GM18907 (cell line): ENCODE data around the gene LPAR2.
A peak's percentile ranks its signal among the peaks of the same experiment; 100 is the strongest.
"Not testable (repeated sequence)": the region's sequence is repeated elsewhere in the genome, so short reads cannot be mapped to it uniquely, and the experiment has no call there.

Experiments
- ATAC-seq: cut with Tn5 transposase; IDR thresholded peaks from one replicate; pipeline ENCODE4 v1.9.1; 2021; ENCODE audit warnings: mild to moderate bottlenecking, moderate library complexity; ENCODE audit not compliant: unreplicated experiment

LPAR2 gene

DNA sequence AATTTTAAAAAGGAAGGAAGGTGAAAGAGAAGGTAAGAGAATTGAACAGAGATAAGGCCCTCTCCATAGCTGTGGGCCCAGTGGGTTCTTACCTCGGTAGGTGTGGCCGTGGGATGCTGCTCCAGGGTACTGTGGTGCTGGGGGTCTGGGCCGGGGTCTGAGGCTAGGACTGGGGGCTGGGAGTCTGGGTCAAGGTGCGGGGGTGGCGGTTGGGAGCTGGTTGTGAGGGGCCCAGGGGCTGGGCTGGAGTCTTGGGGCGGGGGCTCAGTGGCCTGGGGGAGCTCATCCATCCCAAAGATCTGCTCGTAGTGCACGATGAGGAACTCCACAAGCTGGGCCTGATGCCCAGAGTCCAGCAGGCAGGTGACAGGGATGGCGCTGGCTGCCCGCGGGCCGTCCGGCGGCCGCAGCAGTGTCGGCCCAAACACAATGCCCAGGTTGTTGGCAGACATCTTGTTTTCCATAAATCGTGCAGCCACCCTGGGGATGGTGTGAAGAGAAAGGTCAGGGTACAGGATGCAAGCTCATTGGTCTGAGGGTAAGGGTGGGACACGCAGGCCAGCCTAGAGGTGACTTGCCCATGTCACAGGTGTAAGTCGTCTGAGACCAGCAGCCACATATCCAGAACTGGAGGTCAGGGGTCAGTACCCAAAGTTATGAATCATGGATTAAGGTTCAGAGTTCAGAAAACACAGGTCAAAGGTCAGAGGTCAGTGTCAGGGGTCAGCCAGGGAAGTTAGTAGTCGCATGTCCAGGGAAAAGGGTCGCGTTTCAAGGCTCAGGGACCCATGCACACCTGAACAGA is 5.9 kb upstream of the LPAR2 start:
- ATAC-seq, result no peak

GRCh38 chr19:19632661-19633060 is 4.6 kb upstream of the LPAR2 start:
- no peak for ATAC-seq

DNA sequence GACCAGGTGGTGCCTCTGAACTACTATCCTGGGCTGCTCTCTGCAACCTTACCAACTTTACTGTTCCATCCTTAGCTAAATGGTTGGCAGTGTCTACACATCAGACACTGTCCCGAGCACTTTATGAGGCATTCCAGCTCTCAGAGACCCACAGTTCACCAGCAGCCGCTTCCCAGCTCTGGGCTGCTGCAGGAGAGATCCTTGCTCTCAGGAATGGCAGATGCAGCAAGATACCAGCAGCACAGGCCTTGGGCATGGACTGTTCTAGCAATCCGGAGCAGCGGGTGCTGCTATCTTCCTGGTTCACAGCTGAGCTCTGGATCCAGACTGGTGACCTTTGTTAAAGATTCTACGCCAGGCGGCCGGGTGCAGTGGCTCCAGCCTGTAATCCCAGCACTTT is 3.3 kb upstream of the LPAR2 start:
- no peak for ATAC-seq

DNA sequence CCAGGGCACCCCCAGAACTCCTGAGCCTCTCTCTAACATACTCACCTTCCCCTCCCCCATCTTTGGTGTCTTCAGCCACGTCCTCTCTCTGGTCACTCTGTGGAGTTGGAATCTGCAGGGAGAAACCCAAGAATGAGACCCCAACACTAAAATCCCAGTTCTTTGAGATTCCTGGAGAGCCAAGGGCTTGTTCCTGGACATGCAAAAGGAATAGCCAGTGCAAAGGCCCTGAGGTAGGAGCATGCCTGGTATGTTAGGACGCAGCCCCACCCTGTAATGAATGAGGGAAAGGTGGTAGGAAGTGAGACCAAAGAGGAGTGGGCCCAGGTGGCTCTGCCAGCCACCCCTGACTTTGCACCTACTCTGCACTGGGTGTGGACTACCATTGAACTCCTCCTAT is 2.4 kb upstream of the LPAR2 start:
- ATAC-seq, result no peak

GRCh38 chr19:19630062-19630414 is 2.0 kb upstream of the LPAR2 start:
- ATAC-seq, result no peak

- ATAC-seq, result peak; percentile 14
Observed at GRCh38 chr19:19628501-19629134, 598 bp upstream of the LPAR2 start.

DNA sequence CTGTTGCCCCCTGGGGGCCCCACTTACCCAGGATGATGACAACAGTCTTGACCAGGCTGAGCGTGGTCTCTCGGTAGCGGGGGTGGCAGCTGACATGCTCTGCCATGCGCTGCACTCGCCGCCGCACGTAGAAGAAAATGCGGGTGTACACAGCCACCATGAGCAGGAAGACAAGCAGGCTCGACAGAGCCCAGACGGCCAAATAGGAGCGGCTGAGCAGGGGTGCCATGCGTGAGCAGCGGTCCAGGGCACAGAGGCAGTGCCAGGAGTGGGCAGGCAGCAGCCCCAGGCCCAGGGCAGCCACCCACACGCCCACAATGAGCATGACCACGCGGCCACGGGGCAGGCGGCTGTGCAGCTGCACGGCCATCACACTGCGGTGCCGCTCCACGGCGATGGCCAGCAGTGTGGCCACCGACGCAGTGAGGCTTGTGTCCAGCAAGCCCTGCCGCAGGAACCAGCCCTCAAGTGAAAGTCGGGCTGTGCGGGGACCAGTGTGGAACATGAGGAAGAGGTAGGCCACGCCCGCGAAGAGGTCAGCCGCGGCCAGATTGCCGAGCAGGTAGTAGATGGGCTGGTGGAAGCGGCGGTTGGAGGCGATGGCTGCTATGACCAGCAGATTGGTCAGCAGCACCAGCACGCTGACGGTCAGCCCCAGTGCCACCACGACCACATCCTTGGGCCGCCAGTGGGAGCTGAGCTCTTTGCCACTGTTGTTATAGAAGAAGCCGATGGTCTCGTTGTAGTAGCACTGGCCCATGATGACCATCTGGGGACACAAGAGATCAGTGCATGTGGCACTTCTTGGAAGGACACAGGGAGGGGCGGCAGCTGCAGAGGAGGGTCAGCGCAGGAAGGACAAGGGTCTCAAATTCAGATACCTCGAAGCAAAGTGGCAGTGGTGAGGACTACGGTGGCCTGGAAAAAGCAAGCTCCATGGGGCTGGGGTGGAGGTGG is 1.2 kb downstream of the LPAR2 start:
- ATAC-seq, result no peak

DNA sequence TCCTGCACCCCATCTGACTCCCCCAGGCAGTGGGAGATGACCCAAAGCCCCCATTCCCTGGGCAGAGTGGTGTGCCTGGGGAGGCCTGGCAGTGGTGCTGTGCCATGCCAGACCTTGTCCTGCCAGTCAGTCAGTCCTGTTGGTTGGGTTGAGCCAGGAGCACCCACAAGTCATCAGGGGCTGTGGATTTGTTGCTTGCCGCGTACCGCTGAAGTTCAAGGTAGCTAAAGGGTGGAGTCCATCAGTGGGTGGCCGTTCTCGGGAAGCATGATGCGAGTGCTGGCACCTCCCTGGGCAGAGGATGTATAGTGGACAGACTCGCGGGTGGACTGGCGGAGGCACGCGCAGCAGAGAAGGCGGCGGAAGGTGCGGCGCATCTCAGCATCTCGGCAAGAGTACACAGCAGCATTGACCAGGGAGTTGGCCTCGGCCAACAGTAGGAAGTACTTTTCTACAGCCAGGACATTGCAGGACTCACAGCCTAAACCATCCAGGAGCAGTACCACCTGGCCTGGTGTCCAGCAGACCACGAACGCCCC is 3.9 kb downstream of the LPAR2 start:
- no peak for ATAC-seq

GRCh38 chr19:19623383-19623782 is 4.6 kb downstream of the LPAR2 start:
- no peak for ATAC-seq

GRCh38 chr19:19619849-19620210 is 8.2 kb downstream of the LPAR2 start:
- ATAC-seq, result no peak

DNA sequence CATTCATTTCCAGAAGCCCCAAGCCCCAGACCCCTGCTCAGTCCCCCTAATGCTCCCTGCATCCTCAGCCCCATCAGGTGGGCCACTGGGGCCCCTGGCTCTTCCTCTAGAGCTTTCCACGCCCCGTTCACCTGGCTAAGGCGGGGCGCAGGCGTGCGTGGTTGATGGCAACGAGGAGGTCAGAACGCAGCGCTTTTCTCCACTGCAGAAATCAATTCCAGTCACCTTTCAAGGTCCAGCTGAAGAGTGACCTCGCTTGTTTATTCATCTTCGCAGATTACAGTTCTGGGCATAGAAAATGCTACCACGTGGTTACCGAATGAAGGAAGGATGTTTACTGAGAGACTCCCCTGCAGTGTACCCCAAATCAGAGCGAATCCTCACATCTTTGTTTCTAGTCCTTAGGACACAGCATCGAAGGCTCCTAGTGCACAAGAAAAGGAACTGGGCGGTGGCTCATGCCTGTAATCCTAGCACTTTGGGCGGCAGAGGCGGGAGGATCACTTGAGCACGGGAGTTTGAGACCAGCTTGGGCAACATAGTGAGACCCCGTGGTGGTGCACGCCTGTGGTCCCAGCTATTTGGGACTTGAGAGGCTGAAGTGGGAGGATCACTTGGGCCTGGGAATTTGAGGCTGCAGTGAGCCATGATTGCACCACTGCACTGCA is 8.7 kb downstream of the LPAR2 start:
- ATAC-seq, result no peak

DNA sequence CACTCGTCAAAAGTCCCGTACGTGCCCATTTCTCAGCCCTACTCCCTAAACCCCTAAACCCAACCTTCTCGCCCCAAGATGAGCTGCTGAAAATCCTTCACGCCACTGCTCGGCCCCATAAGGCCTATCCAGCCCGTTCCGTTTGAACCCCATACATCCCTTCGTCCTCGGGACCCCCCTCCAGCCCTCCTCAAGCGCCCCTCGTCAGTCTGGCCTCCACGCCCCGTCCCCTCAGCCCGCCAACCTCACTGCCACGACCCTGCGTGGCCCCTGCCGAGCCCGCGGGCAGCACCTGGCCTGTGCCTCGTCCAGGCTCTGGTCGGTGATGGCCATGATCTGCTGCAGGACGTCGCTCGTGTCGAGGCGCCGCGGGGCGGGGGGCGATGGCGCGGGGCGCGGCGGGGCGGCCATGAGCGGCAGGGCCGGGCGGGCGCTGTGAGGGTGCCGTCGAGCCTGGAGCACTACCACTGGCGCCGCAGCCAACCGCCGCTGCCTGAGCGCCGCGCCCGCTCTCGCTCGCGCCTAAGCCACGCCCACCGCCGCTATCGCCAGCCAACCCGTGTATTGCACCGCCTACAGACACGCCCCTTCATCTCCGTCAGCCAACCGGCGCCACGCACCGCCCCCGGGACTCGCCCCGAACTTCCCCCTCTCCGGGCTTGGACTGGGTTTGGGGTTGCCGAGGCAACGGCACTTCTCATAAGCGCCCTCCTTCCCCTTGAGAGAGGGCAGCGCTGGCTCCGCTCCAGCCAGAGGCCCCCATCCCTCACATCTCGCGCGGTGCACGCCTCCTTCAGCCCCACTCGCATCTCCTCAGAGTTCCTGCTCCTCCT is 9.6 kb downstream of the LPAR2 start, which contains the start of gene PBX4:
Gene PBX4, minus strand, starts transcription at position 469 of the 833 bp plus-strand sequence. Its CDS starts 58 bp downstream, at position 411.
- peak; percentile 97 for ATAC-seq

DNA sequence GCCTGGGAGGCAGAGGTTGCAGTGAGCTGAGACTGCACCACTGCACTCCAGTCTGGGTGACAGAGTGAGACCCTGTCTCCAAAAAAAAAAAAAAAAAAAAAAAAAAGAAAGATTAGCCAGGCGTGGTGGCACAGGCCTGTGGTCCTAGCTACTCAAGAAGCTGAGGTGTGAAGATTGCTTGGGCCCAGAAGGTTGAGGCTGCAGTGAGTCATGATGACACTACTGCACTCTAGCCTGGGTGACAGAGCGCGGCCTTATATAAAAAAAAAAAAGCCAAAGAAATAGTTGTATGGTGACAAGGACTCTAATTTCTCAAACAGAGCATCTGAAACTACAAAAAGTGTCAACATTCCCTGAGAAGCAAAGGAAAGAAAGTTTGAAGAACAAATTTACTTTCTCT is 12.9 kb downstream of the LPAR2 start:
- no peak for ATAC-seq

DNA sequence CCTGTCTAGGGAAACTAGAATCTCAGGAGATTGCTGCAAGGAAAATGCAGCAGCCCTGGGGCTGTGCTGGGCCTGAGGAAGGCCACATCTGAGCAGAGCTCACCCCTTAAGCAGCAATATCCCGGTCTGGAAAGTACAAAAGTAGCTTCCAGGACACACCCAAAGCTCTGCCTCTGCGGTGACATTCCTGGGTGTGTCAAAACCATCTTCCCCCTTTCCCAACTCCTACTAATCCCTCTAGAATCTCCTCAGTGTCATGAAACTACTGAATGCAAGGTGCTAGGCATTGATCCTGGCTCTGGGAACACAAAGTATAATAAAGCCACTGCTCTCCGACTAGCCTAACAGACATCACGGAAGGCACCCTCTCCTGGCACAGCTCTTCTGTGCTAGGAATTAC is 14.5 kb downstream of the LPAR2 start:
- no peak for ATAC-seq

DNA sequence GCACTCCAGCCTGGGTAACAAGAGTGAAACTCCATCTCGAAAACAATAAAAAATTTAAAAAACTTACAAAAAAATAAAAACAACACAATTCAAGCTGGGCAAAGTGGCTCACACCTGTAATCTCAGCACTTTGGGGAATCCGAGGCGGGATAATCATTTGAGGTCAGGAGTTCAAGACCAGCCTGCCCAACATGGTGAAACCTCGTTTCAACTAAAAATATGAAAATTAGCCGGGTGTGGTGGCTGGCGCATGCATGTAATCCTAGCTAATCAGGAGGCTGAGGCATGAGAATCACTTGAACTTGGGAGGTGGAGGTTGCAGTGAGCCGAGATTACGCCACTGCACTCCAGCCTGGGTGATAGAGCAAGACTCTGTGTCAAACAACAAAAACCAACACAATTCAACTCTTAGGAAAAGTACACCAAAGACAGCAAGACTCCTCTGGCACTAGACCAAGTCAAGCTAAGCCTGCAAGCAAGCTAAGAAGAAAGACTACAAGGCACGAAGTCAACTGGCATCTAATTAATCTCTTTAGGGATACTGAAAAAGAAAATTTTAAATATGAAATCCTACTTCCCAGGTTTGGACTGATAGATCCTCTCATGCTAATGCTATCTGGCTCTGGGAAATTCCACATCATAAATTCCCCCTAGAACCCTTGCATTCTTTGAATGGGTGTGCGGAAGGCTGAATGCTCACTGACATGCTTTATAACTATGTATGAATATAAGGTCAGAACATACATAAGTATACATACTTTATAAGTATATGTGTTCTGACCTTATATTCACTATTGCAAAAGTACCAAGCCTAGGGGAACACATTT is 17.4 kb downstream of the LPAR2 start:
- no peak for ATAC-seq

DNA sequence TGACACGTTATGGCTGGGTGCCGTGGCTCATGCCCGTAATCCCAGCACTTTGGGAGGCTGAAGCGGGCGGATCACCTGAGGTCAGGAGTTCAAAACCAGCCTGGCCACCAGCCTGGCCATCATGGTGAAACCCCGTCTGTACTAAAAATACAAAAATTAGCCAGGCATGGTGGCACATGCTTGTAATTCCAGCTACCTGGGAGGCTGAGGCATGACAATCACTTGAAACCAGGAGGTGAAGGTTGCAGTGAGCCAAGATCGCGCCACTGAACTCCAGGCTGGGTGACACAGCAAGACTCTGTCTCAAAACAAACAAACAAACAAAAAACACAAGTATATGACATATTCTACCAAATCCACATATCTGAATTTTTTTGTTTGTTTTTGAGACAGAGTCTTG is 21.3 kb downstream of the LPAR2 start:
- not testable (repeated sequence) for ATAC-seq

DNA sequence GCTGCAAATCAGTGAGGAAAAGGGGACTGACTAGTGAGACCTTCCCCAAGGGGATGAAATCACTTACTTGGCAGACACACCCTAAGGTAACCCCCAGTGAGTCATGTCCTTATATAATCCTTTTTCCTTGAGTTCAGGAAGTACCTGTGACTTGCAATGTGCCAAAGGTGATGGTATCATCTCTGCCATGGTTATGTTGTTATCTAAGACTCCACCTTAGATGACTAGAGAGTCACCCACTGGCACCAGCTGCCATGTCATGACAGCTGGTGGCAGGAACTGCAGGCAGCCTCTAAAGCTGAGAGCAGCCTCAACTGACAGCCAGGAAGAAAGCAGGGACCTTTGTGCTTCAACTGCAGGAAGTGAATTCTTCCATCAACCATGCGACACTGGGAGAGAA is 22.0 kb downstream of the LPAR2 start:
- ATAC-seq, result no peak

DNA sequence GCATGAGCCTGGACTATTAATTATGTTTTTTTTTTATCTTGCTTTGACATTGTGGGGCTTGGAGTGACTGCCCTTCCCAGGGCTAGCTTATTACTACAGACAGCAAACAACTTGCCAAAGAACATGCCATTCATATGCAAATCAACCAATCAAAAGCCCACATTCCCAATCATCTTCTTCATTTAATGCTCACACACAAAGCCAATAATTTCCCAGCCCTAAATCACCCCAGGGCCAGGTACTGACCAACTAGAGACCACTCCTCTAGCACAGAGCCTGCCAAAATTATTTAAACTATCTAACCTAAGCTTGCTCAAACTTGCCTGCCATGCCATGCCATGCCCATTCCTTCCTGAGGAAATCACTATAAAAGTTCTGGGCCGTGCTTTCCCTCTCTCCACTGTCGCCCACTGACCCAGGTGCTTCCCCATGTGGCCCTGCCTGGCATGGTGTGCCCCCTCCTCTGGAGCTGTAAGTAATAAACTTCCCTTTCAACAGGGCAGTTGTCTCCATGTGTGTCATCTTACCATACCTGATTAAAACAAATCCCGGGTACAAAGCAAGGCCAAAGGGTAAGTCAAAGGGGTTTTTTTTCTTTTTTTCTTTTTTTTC is 25.2 kb downstream of the LPAR2 start:
- no peak for ATAC-seq
